Measurements from ENCODE around the gene CDH18.

The CDH18 gene

GRCh38 chr5:19928562-19929421 lies 59.2 kb downstream of the CDH18 start:
- H3K36me3 ChIP-seq (replicated peaks; ENCODE audit: insufficient read depth, low read length) = no peaks in the 10 kb centered on the region
- no peaks in the 10 kb centered on the region for H3K9me3 ChIP-seq (replicated peaks; ENCODE audit: insufficient read depth, low read length)
- no peak overlapping the region for H3K4me3 ChIP-seq (ENCODE audit: low read length)
- H3K27me3 ChIP-seq (replicated peaks; ENCODE audit: insufficient read depth, low read length) = no peaks in the 10 kb centered on the region
- H3K9ac ChIP-seq (ENCODE audit: low read length) = no peak overlapping the region
- H3K79me2 ChIP-seq (ENCODE audit: low read length) = no peaks in the 10 kb centered on the region
- no peak overlapping the region for H2AFZ ChIP-seq (ENCODE audit: low read length)
- no peaks in the 10 kb centered on the region; the same call in 1 of the 2 replicates for H3K9me2 ChIP-seq (replicated peaks; ENCODE audit: insufficient read depth, low read length)
- H3K4me1 ChIP-seq (ENCODE audit: low read length) = no peaks in the 10 kb centered on the region
- H4K20me1 ChIP-seq (ENCODE audit: insufficient read depth, low read length) = no peaks in the 10 kb centered on the region
- no peak for TF ChIP-seq EZH2phosphoT487 (IDR thresholded peaks at IDR 0.05; ENCODE audit: low read length)
- TF ChIP-seq CTCF (IDR thresholded peaks at IDR 0.05; ENCODE audit: low read length) = no peak
- TF ChIP-seq EZH2 (optimal IDR thresholded peaks at IDR 0.05; ENCODE audit: low read depth, low read length) = no peak
- H3K27ac ChIP-seq (ENCODE audit: low read length) = no peak overlapping the region
- DNase-seq = no peak
- H3F3A ChIP-seq (ENCODE audit: insufficient read depth, low read length) = no peaks in the 10 kb centered on the region
- no peak overlapping the region for H3K4me2 ChIP-seq (ENCODE audit: low read depth, low read length)

- H3K9me3 ChIP-seq (replicated peaks; ENCODE audit: insufficient read depth, low read length) = no peaks in the 10 kb centered on the region
- no peaks in the 10 kb centered on the region; the same call in 1 of the 2 replicates for H3K9me2 ChIP-seq (replicated peaks; ENCODE audit: insufficient read depth, low read length)
- H3F3A ChIP-seq (ENCODE audit: insufficient read depth, low read length) = no peaks in the 10 kb centered on the region
- no peak for DNase-seq
- H3K27me3 ChIP-seq (replicated peaks; ENCODE audit: insufficient read depth, low read length) = no peaks in the 10 kb centered on the region
- no peak overlapping the region for H3K27ac ChIP-seq (ENCODE audit: low read length)
- H3K4me3 ChIP-seq (ENCODE audit: low read length) = no peak overlapping the region
- no peak for TF ChIP-seq CTCF (IDR thresholded peaks at IDR 0.05; ENCODE audit: low read length)
- TF ChIP-seq EZH2 (optimal IDR thresholded peaks at IDR 0.05; ENCODE audit: low read depth, low read length) = no peak
- TF ChIP-seq EZH2phosphoT487 (IDR thresholded peaks at IDR 0.05; ENCODE audit: low read length) = no peak
- H3K36me3 ChIP-seq (replicated peaks; ENCODE audit: insufficient read depth, low read length) = no peaks in the 10 kb centered on the region
- no peaks in the 10 kb centered on the region for H4K20me1 ChIP-seq (ENCODE audit: insufficient read depth, low read length)
- H3K4me1 ChIP-seq (ENCODE audit: low read length) = no peaks in the 10 kb centered on the region
- H3K79me2 ChIP-seq (ENCODE audit: low read length) = no peaks in the 10 kb centered on the region
- no peak overlapping the region for H3K4me2 ChIP-seq (ENCODE audit: low read depth, low read length)
- no peak overlapping the region for H2AFZ ChIP-seq (ENCODE audit: low read length)
- no peak overlapping the region for H3K9ac ChIP-seq (ENCODE audit: low read length)
These were observed 60.1 kb downstream of the CDH18 start for GRCh38 chr5:19927919-19928318.

GRCh38 chr5:19927170-19927569 lies 60.8 kb downstream of the CDH18 start:
- Histone ChIP-seq H3F3A (ENCODE audit: insufficient read depth, low read length) (no peaks in the 10 kb centered on the region), H3K9ac (ENCODE audit: low read length) (no peak overlapping the region), H3K79me2 (ENCODE audit: low read length) (no peaks in the 10 kb centered on the region), H2AFZ (ENCODE audit: low read length) (no peak overlapping the region), H3K9me2 (replicated peaks; ENCODE audit: insufficient read depth, low read length) (no peaks in the 10 kb centered on the region; the same call in 1 of the 2 replicates), H3K4me3 (ENCODE audit: low read length) (no peak overlapping the region), H3K4me1 (ENCODE audit: low read length) (no peaks in the 10 kb centered on the region), H3K27me3 (replicated peaks; ENCODE audit: insufficient read depth, low read length) (no peaks in the 10 kb centered on the region), H3K36me3 (replicated peaks; ENCODE audit: insufficient read depth, low read length) (no peaks in the 10 kb centered on the region), H3K9me3 (replicated peaks; ENCODE audit: insufficient read depth, low read length) (no peaks in the 10 kb centered on the region), H4K20me1 (ENCODE audit: insufficient read depth, low read length) (no peaks in the 10 kb centered on the region), H3K27ac (ENCODE audit: low read length) (no peak overlapping the region), H3K4me2 (ENCODE audit: low read depth, low read length) (no peak overlapping the region)
- no peak for TF ChIP-seq CTCF (IDR thresholded peaks at IDR 0.05; ENCODE audit: low read length)
- no peak for TF ChIP-seq EZH2phosphoT487 (IDR thresholded peaks at IDR 0.05; ENCODE audit: low read length)
- TF ChIP-seq EZH2 (optimal IDR thresholded peaks at IDR 0.05; ENCODE audit: low read depth, low read length) = no peak
- DNase-seq = no peak

Data from MM.1S (cell line).